Stimulated activated CD4-positive, alpha-beta T cell treated with anti-CD3 and anti-CD28 coated beads, Interleukin-2, amount 100 ng/mL, for 48 hours (primary cell): Measurements from ENCODE around the gene NPAS3.

ENCODE experiments used
- DNase-seq, 2 donors: peaks; one replicate each; pipeline ENCODE4 v3.0.0-alpha.2; 2020

The NPAS3 gene

GRCh38 chr14:33566082-33566481 is 627.4 kb downstream of the NPAS3 start:
- no peak for DNase-seq

DNA sequence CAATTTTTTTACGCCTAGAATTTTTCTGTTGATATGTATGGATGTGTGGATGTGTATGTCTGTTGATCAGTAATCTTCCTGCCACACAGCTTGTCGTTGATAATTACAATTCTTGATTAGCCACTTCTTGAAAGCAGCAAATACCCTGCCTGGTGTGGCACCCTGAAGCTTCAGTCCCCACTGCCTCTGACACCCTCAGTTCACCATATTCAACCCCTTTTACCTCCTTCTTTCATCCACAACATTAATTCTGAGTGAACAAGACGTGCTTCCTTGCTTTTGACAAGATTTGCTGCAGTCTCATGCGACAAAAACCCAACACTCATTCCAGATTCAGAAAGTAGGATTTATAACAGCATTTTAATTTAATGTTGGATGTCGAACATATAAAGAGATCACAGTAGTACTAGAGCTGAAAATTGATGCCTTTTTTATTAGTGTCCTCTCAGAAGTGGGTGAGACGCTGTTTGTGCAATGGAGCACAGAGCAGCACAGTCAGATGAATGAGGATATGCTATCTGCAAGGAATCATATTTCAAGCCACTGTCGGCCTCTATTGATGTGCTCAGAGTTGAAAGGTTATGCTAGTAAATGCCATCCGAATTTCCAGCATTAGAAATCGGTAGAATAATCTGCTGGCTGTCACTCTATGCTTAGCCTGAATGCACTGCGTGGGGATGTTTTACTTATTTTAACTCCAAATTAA is 628.5 kb downstream of the NPAS3 start:
- DNase-seq: no peak

DNA sequence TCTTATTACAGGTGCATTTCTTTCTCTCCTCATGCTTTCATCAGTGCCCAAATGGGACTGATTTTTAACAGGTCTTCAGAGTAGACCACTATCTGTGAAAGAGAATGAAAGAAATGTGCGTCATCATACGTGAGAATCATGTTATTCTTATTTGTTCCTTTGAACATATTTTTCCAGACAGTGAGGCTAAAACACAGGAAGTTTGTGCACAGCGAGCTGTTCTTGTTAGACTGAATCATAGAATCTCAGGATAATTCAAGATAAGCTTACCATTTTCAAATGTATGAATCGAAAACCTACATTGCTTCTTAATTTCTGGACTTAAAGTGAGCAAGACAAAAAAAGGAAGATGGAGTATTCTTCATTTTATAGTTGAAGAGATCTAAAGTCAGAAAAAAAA is 629.1 kb downstream of the NPAS3 start:
- DNase-seq: no peak

GRCh38 chr14:33568935-33569579 is 630.4 kb downstream of the NPAS3 start:
- DNase-seq: no peak

GRCh38 chr14:33569821-33570687 is 631.4 kb downstream of the NPAS3 start:
- no peak for DNase-seq

DNA sequence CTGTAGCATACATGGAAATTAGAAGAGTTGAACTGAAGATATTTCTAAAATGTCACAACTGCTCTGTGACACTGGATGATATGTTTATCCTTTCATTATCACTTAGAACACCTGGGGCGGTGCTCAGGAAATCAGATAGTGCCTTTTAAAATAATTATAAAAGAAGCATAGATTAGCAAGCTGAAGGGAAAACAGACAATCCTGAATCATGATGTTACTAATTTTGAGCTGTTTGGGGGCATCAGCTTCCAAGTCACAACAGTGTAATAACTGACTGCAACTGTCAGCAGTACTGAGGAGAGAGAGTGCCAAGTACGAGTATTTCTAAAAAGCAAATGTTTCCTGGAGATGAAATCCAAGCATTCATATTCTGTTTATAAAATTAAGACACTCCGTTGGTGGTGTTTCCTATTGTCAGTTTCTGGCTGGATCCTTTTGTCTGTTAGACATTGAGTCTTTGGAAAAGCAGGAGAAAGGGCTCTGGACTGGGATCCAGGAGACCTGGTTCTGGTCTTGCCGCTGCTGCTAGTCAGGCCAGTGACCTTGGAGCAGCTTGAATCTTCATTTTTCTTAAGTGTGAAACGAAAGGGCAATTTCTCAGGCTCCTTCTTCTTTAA is 632.1 kb downstream of the NPAS3 start:
- no peak for DNase-seq

GRCh38 chr14:33573301-33573880 is 634.7 kb downstream of the NPAS3 start:
- no peak for DNase-seq

DNA sequence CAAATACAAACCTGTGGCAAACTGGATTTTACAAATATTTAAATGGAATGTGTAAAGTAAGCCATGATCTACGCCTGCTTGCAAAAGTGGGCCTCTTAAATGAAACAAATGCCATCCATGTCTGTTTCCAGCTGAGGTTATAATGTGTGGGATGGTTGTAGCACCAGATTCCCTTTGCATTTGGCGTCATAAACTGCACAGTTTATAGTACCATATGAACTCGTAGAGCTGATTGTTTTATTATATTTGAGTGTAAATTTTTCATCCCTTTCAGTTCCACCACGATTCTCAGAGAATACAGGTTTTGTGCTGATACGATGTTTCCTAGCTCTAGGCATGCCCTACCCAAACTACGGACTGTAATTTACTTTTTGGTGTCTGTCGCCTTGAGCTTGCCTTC is 637.3 kb downstream of the NPAS3 start:
- no peak for DNase-seq

DNA sequence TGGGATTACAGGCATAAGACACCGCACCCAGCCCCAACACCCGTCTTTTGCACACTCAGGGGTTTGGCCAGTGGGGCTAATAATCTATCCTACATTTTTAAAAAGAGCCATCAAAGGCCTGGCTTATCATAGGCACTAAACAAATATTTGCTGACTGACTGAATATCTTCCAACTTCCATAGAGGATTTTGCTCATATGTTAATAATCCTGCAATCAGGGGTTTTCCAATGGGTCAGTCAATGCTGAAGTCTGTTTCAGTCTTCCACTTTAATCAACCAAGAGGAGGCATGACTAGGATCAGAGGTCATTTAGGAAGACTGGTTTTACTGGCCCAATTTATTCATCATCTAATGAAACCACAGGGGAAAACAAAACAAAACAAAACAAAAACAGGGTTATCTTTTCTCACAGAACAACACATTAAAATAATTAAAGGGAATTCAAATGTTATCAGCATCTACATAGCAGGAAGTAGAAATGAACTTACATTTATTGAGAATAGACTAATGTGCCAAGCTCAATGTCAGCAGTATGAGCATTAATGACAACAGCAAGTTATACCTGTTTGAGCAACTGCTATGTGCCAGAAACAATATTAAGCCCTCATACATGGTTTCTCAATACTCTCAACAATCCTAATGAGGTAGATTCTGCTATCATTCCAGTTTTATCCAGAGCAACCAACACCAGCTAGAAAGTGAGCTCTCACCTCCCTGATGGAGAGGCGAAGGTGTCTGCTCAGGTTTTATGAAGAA is 640.0 kb downstream of the NPAS3 start:
- no peak for DNase-seq

DNA sequence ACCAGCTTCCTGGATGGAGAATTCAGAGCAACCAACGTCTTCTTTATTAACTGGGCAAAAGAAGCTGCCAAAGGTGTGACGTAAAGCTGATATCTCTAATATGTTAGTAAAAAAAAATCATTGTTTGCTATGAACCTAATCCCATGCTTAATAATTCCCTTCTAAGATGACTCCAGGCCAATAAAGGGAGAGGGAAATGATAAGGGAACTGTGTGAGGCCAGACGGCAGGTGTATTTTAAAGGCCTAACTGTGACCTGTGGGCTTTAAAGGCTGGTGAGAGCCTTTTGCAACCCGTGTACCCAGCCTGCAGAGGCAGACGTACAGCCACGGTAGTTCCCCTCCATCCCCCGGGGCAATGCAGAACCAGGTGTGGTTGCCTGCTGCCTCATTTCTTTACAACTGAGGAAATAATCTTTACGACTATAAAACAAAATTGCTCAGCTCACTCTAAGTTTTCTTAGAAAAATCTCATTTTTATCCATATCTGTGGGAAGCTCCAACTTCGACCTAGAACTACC is 641.6 kb downstream of the NPAS3 start:
- DNase-seq: no peak

DNA sequence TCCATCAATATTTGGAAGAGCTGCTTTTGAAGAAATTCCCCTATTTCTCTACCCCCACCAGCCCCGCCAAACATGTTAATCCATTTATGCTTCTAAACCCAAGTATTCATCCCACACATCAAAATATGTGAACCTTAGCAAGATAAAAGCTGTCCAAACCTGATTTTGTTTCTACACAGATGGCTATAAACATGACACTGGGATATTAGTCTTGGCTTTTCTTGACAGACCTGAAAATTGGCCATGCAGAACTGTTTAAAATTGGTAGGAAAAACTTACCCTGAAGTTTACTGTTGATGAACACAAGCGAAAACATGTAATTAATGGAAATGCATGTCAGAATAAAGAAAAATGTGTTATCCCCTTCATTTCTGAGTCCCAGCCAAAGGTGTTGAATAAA is 642.2 kb downstream of the NPAS3 start:
- no peak for DNase-seq

DNA sequence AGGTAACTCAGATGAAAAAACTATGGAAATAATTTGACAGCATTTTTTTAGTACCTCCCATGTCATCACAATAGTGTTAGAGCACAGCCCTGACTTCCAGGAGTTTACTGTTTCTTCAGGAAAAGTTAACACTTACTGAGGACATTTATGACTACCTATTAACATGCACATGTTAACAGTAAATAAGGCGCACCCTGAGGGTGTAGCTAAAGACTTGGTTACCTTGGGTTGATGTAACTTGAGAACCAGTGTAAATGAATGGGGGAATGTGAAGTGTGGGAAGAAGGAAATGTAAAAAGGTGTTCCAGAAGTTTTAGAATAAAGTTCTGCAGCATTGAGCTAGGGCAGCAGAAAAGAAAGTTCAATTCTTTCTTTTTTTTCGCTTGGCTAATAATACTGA is 646.0 kb downstream of the NPAS3 start:
- DNase-seq: no peak

- no peak for DNase-seq
Measured at GRCh38 chr14:33586806-33587205, 648.1 kb downstream of the NPAS3 start.

GRCh38 chr14:33587791-33588190 is 649.1 kb downstream of the NPAS3 start:
- no peak for DNase-seq

- no peak for DNase-seq
Measured at GRCh38 chr14:33588771-33589170, 650.1 kb downstream of the NPAS3 start.

DNA sequence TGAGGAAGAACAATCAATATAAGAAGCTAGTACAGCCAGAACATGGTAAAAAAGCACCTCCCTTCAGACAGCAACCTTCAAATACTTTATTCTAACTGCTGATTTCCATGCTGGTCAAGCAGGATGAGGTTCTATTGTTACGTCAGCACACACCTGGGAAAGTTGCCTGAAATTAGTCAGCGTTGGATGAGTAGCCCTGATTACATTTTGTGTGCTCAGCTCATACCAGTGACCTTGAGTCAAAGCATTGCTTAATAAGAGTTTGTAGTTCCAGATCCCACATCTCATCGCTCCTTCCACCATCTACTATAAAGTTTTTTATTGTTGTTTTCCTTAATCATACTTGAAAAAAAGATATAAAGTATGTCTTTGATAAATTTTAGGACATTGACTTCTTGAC is 650.7 kb downstream of the NPAS3 start:
- DNase-seq: no peak

GRCh38 chr14:33590891-33591630 is 652.4 kb downstream of the NPAS3 start:
- no peak for DNase-seq

DNA sequence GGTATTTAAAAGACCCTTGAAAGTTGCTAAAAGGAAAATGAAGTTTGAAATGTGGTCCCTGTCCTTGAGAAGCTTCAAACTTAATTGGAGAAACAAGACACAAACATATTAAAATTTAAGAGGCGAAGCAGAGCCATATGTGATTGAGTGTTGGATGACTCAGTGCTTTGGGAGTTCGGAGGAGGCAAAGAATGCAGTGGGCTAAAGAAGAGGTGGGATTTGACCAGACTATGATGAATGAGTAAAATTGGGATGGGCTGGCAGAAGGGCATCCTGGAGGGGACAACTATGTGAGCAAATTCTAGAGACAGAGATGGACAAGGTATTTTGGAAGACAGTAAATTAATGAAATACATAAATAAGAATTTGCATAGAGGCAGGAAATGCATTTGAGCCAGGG is 653.6 kb downstream of the NPAS3 start:
- DNase-seq: no peak

- no peak for DNase-seq
Measured at GRCh38 chr14:33596211-33597080, 657.8 kb downstream of the NPAS3 start.

DNA sequence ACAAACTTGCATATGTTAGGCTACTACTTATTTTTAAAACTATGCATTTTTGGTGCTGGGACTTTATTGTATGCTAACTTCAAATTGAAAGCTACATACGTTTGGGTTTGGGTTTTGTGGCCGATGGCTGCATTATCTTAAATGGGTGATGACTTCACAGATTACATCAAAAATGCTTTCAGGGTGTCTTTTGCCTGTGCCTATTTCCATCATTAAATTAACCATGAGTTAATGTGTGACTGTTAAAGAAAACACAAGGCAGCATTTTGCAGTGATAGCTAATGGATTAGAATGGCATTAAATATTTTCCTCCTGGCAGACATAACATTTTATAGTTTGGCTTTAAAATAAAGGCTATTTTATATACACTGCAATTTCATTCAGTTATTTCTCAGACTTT is 659.9 kb downstream of the NPAS3 start:
- DNase-seq: no peak
